ENCODE results near the gene RPS21.

RPS21 gene

GRCh38 chr20:62392621-62393334 is 5.9 kb downstream of the RPS21 start:
- H3K27ac ChIP-seq (ENCODE audit: low read length): no peak overlapping the region
- TF ChIP-seq EZH2 (IDR thresholded peaks at IDR 0.05; ENCODE audit: borderline replicate concordance, low read depth, low read length, severe bottlenecking): no peak
- no peak for TF ChIP-seq CTCF (IDR thresholded peaks at IDR 0.05; ENCODE audit: borderline replicate concordance, extremely low read depth, low read length, poor library complexity, severe bottlenecking)
- H2AFZ ChIP-seq (ENCODE audit: low read depth, low read length): no peak overlapping the region
- no peaks in the 10 kb centered on the region for H3K27me3 ChIP-seq (ENCODE audit: insufficient read depth, low read length, poor library complexity)
- H4K20me1 ChIP-seq (ENCODE audit: insufficient read depth, low read length): peaks cover 53% of the 10 kb centered on the region
- H3K4me3 ChIP-seq (ENCODE audit: low read depth in 1 of 2, low read length in 2 of 2): no peak overlapping the region
- no peak overlapping the region for H3K4me2 ChIP-seq (ENCODE audit: insufficient read depth, low read length)
- H3K36me3 ChIP-seq (ENCODE audit: insufficient read depth, low read length): peaks cover 61% of the 10 kb centered on the region
- 0 out of 3 replicates have a peak, but pooled peaks have one; percentile 3 for ATAC-seq (ENCODE audit: insufficient read depth, low read depth)
- H3K4me1 ChIP-seq (ENCODE audit: insufficient read depth, low read length): peaks cover 19% of the 10 kb centered on the region
- H3K79me2 ChIP-seq (ENCODE audit: insufficient read depth, low read length): peaks cover 20% of the 10 kb centered on the region
- no peaks in the 10 kb centered on the region for H3K9me3 ChIP-seq (ENCODE audit: insufficient read depth, low read length, severe bottlenecking)
- no peak for DNase-seq
- H3K9ac ChIP-seq (ENCODE audit: low read depth, low read length): no peak overlapping the region

- Histone ChIP-seq H4K20me1 (ENCODE audit: insufficient read depth, low read length) (peaks cover 47% of the 10 kb centered on the region), H3K27ac (ENCODE audit: low read length) (no peak overlapping the region), H3K79me2 (ENCODE audit: insufficient read depth, low read length) (peaks cover 15% of the 10 kb centered on the region), H3K4me1 (ENCODE audit: insufficient read depth, low read length) (peaks cover 14% of the 10 kb centered on the region), H3K4me2 (ENCODE audit: insufficient read depth, low read length) (no peak overlapping the region), H2AFZ (ENCODE audit: low read depth, low read length) (no peak overlapping the region), H3K27me3 (ENCODE audit: insufficient read depth, low read length, poor library complexity) (no peaks in the 10 kb centered on the region), H3K36me3 (ENCODE audit: insufficient read depth, low read length) (peaks cover 58% of the 10 kb centered on the region), H3K9me3 (ENCODE audit: insufficient read depth, low read length, severe bottlenecking) (no peaks in the 10 kb centered on the region), H3K4me3 (ENCODE audit: low read depth in 1 of 2, low read length in 2 of 2) (no peak overlapping the region), H3K9ac (ENCODE audit: low read depth, low read length) (no peak overlapping the region)
- ATAC-seq (ENCODE audit: insufficient read depth, low read depth): no peak
- DNase-seq: no peak
- TF ChIP-seq CTCF (IDR thresholded peaks at IDR 0.05; ENCODE audit: borderline replicate concordance, extremely low read depth, low read length, poor library complexity, severe bottlenecking) (no peak), EZH2 (IDR thresholded peaks at IDR 0.05; ENCODE audit: borderline replicate concordance, low read depth, low read length, severe bottlenecking) (no peak)
Measured at GRCh38 chr20:62393335-62393665, 6.4 kb downstream of the RPS21 start.

GRCh38 chr20:62393830-62394229 is 6.9 kb downstream of the RPS21 start:
- Histone ChIP-seq H3K4me3 (ENCODE audit: low read depth in 1 of 2, low read length in 2 of 2) (no peak overlapping the region), H3K4me1 (ENCODE audit: insufficient read depth, low read length) (peaks cover 9% of the 10 kb centered on the region), H3K27me3 (ENCODE audit: insufficient read depth, low read length, poor library complexity) (no peaks in the 10 kb centered on the region), H3K79me2 (ENCODE audit: insufficient read depth, low read length) (peaks cover 10% of the 10 kb centered on the region), H3K4me2 (ENCODE audit: insufficient read depth, low read length) (no peak overlapping the region), H4K20me1 (ENCODE audit: insufficient read depth, low read length) (peaks cover 42% of the 10 kb centered on the region), H3K27ac (ENCODE audit: low read length) (no peak overlapping the region), H3K36me3 (ENCODE audit: insufficient read depth, low read length) (peaks cover 53% of the 10 kb centered on the region), H3K9me3 (ENCODE audit: insufficient read depth, low read length, severe bottlenecking) (no peaks in the 10 kb centered on the region), H2AFZ (ENCODE audit: low read depth, low read length) (no peak overlapping the region), H3K9ac (ENCODE audit: low read depth, low read length) (no peak overlapping the region)
- TF ChIP-seq EZH2 (IDR thresholded peaks at IDR 0.05; ENCODE audit: borderline replicate concordance, low read depth, low read length, severe bottlenecking) (no peak), CTCF (IDR thresholded peaks at IDR 0.05; ENCODE audit: borderline replicate concordance, extremely low read depth, low read length, poor library complexity, severe bottlenecking) (no peak)
- DNase-seq: no peak
- no peak for ATAC-seq (ENCODE audit: insufficient read depth, low read depth)
